Esophagus muscularis mucosa (tissue), 3 donors: ENCODE measurements around the gene NSD2.
"Not testable (repeated sequence)": the region's sequence is repeated elsewhere in the genome, so short reads cannot be mapped to it uniquely, and the experiment has no call there.

Experiments
- POLR2AphosphoS5 ChIP-seq, 2 donors: sonication (generic); formaldehyde crosslinking; IDR thresholded peaks; one replicate each; pipeline ENCODE4 v1.6.1; 2017; ENCODE audit warnings: antibody characterized with exemption in 2 of 2
- TF ChIP-seq, protein P1 (sequence below), 3 experiments: fragments of 200-600 bp in 2 of 3; fragments of 450-650 bp in 1 of 3; sonication (generic) in 2 of 3; IDR thresholded peaks; one replicate each; pipeline ENCODE4 v1.5.1; 2017 to 2019; ENCODE audit warnings: antibody characterized with exemption in 3 of 3, mild to moderate bottlenecking in 2 of 3, moderate library complexity in 1 of 3

DNA sequence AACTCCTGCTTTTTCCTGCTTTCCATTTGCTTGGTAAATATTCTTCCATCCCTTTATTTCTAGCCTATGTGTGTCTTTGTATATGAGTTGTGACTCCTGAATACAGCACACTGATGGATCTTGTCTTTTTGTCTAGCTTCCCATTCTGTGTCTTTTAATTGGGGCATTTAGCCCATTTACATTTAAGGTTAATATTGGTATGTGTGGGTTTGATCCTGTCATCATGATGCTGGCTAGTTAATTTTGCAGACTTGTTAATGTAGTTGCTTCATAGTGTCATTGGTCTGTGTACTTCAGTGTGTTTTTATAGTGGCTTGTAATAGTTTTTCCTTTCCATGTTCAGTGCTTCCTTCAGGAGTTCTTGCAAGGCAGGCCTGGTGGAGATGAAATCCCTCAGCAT, 160.0 kb downstream of the NSD2 start:
- TF ChIP-seq, protein P1, sequence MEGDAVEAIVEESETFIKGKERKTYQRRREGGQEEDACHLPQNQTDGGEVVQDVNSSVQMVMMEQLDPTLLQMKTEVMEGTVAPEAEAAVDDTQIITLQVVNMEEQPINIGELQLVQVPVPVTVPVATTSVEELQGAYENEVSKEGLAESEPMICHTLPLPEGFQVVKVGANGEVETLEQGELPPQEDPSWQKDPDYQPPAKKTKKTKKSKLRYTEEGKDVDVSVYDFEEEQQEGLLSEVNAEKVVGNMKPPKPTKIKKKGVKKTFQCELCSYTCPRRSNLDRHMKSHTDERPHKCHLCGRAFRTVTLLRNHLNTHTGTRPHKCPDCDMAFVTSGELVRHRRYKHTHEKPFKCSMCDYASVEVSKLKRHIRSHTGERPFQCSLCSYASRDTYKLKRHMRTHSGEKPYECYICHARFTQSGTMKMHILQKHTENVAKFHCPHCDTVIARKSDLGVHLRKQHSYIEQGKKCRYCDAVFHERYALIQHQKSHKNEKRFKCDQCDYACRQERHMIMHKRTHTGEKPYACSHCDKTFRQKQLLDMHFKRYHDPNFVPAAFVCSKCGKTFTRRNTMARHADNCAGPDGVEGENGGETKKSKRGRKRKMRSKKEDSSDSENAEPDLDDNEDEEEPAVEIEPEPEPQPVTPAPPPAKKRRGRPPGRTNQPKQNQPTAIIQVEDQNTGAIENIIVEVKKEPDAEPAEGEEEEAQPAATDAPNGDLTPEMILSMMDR (IDR thresholded peaks at IDR 0.05) = not testable (repeated sequence)
- not testable (repeated sequence) for TF ChIP-seq POLR2AphosphoS5 (IDR thresholded peaks at IDR 0.05)
